A673 (cell line): ENCODE data around the gene UBXN6. TPM values are rescaled to one million over a fixed set of nuclear protein-coding genes. Genes with fewer than 3 reads are reported as not detected.

ENCODE experiments used
- BruUV-seq: library from RNA; stranded (reverse); fragments of 400-500 nt; replicated peaks from 2 replicates; lab custom pipeline; 2021; lab: Mats Ljungman, UMichigan
- CTCF ChIA-PET: fragments of 300-600 bp; sonication (Branson Sonifier 250); formaldehyde crosslinking; loops from one replicate; lab custom pipeline; 2022; ENCODE audit warnings: antibody characterized with exemption; lab: Charles Lee
- POLR2A ChIA-PET: fragments of 300-600 bp; sonication (Branson Sonifier 250); formaldehyde crosslinking; loops from one replicate; lab custom pipeline; 2022; ENCODE audit warnings: antibody characterized with exemption; ENCODE audit not compliant: low non-redundant PET; lab: Charles Lee
- DNase-seq: peaks from one replicate; pipeline ENCODE4 v3.0.0-alpha.2; 2015; ENCODE audit warnings: low spot score
- H3K27ac ChIP-seq: fragments of 200-600 bp; sonication (generic); 2 replicates; pipeline ENCODE4 v1.5.1; 2016; ENCODE audit warnings: mixed run types, low read depth, mild to moderate bottlenecking, mixed read lengths, antibody characterized with exemption, low read length; ENCODE audit not compliant: poor library complexity, severe bottlenecking
- H3K27me3 ChIP-seq: fragments of 200-600 bp; sonication (generic); replicated peaks from 2 replicates; pipeline ENCODE4 v1.6.1; 2017; ENCODE audit warnings: mixed run types, low read depth, mild to moderate bottlenecking, mixed read lengths, antibody characterized with exemption, low read length; ENCODE audit not compliant: insufficient read depth, poor library complexity
- H3K36me3 ChIP-seq: fragments of 200-600 bp; sonication (generic); 2 replicates; pipeline ENCODE4 v1.6.1; 2016; ENCODE audit warnings: mixed run types, mild to moderate bottlenecking, mixed read lengths, antibody characterized with exemption, low read length; ENCODE audit not compliant: insufficient read depth, poor library complexity, severe bottlenecking
- H3K4me1 ChIP-seq: fragments of 200-600 bp; sonication (generic); 2 replicates; pipeline ENCODE4 v1.6.1; 2017; ENCODE audit warnings: mixed run types, mild to moderate bottlenecking, mixed read lengths, antibody characterized with exemption, low read length; ENCODE audit not compliant: insufficient read depth, poor library complexity, severe bottlenecking
- H3K4me3 ChIP-seq: fragments of 200-600 bp; sonication (generic); 2 replicates; pipeline ENCODE4 v1.5.1; 2016; ENCODE audit warnings: low read depth, mixed run types, mild to moderate bottlenecking, mixed read lengths, low read length; ENCODE audit not compliant: poor library complexity, severe bottlenecking
- H3K9me3 ChIP-seq: fragments of 200-600 bp; sonication (generic); 2 replicates; pipeline ENCODE4 v1.6.1; 2016; ENCODE audit warnings: mixed run types, low read depth, mild to moderate bottlenecking, mixed read lengths, antibody characterized with exemption, low read length; ENCODE audit not compliant: poor library complexity, severe bottlenecking
- EZH2 ChIP-seq: fragments of 200-600 bp; sonication (generic); IDR thresholded peaks from 2 replicates; pipeline ENCODE4 v1.6.1; 2017; ENCODE audit warnings: borderline replicate concordance, low read depth, mild to moderate bottlenecking, mixed read lengths, antibody characterized with exemption, low read length; ENCODE audit not compliant: poor library complexity, severe bottlenecking
- intact Hi-C: fragments of 100-400 bp; cut with micrococcal nuclease; formaldehyde crosslinking; loops from one replicate; pipeline ENCODE4 v1.10.0; 2022; ENCODE audit not compliant: unreplicated experiment
- total RNA-seq: library from RNA; stranded (reverse); gene quantifications from 2 replicates; pipeline ENCODE4 v1.2.3, GENCODE V29; 2021
- TF ChIP-seq, protein P1 (sequence below): fragments of 300-800, 200-600 bp; sonication (generic); conservative IDR thresholded peaks from 2 replicates; pipeline ENCODE4 v1.5.1; 2017; ENCODE audit warnings: low read depth, mild to moderate bottlenecking, antibody characterized with exemption, low read length, moderate library complexity, mixed read lengths

The UBXN6 gene
- total RNA-seq, 1 experiment from 2014 or later: 49.1 TPM

DNA sequence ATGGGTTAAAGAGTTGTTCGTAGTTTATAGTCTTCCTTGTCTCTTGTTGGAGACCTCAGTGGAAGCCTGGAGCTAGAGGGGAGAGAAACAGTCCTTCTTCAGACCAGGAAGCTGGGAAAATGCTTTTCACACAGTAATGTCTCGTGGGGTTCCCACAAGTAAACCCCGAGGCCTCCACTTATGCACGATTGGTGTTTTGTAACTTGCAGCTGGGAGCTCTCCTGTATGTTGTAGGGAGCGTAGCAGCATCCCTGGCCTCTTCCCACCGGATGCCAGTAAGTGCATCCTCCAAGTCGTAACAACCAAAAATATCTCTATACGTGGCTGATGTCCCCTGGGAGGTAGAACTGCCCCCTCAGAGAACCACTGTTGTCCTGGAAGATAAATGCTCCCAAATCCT lies 51.6 kb downstream of the UBXN6 start:
- DNase-seq: no peak
- TF ChIP-seq EZH2: no peak
- TF ChIP-seq, protein P1, sequence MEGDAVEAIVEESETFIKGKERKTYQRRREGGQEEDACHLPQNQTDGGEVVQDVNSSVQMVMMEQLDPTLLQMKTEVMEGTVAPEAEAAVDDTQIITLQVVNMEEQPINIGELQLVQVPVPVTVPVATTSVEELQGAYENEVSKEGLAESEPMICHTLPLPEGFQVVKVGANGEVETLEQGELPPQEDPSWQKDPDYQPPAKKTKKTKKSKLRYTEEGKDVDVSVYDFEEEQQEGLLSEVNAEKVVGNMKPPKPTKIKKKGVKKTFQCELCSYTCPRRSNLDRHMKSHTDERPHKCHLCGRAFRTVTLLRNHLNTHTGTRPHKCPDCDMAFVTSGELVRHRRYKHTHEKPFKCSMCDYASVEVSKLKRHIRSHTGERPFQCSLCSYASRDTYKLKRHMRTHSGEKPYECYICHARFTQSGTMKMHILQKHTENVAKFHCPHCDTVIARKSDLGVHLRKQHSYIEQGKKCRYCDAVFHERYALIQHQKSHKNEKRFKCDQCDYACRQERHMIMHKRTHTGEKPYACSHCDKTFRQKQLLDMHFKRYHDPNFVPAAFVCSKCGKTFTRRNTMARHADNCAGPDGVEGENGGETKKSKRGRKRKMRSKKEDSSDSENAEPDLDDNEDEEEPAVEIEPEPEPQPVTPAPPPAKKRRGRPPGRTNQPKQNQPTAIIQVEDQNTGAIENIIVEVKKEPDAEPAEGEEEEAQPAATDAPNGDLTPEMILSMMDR: no peak
- CTCF ChIA-PET: no interaction called here
- Histone ChIP-seq H3K9me3 (no peaks in the 10 kb centered on the region), H3K36me3 (peaks cover 56% of the 10 kb centered on the region), H3K4me3 (no peak overlapping the region), H3K4me1 (peaks cover 3% of the 10 kb centered on the region), H3K27ac (no peak overlapping the region), H3K27me3 (no peaks in the 10 kb centered on the region)
- intact Hi-C loops: no loop called here
- POLR2A ChIA-PET: no interaction called here
- TSS peak; percentile 4 for BruUV-seq

DNA sequence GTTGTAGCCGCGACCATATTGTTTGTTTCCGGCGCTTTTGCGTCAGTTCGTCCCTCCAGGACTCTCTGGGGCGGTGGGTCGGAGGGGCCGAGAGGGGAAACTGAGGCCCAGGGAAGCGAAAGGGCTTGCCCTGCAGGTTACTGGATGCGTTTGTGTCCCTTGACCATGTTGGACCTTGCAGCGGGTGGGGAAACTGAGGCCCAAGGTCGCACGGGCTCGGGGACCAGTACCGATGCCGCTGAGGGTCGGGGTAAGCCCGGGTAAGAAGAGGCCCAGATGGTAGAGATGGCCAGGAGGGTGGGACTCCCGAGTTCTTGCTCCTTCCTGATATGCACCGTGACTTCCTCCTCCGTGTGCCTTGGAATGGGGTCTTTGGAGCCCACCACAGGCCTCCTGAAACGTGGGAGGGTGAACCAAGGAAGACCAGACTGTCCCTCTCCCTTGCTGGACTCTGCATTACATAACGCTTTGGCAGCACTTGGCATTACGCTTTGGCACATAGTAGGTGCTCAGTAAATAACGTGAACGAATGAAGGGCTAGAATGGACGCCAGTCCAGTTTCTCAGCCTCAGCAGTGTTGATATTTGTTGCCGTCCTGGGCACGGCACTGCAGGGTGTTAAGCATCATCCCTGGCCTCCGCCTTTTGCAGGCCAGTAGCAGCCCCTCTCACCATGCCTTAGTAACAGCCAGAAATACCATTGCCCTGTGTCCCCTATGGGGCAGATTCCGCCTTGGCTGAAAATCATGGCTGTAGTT lies 54.4 kb downstream of the UBXN6 start:
- BruUV-seq: no TSS peak
- no peaks in the 10 kb centered on the region for H3K9me3 ChIP-seq
- DNase-seq: peak; percentile 37
- ChIA-PET POLR2A (no interaction called here), CTCF (interaction anchor here (0.5 kb wide), 1 partner anchor 1402 kb away, joined by 3 read pairs; no protein-coding TSS in a partner anchor)
- intact Hi-C loops: loop anchor here (5.0 kb wide), 1 partner anchor 69 kb away; the partner anchor contains the start of gene HDGFL2
- peaks cover 34% of the 10 kb centered on the region for H3K36me3 ChIP-seq
- H3K4me3 ChIP-seq: peak overlapping the region; percentile 71
- no peak for TF ChIP-seq EZH2
- TF ChIP-seq, protein P1: no peak
- peaks cover 3% of the 10 kb centered on the region for H3K4me1 ChIP-seq
- H3K27me3 ChIP-seq: no peaks in the 10 kb centered on the region
- H3K27ac ChIP-seq: peak overlapping the region; percentile 96

DNA sequence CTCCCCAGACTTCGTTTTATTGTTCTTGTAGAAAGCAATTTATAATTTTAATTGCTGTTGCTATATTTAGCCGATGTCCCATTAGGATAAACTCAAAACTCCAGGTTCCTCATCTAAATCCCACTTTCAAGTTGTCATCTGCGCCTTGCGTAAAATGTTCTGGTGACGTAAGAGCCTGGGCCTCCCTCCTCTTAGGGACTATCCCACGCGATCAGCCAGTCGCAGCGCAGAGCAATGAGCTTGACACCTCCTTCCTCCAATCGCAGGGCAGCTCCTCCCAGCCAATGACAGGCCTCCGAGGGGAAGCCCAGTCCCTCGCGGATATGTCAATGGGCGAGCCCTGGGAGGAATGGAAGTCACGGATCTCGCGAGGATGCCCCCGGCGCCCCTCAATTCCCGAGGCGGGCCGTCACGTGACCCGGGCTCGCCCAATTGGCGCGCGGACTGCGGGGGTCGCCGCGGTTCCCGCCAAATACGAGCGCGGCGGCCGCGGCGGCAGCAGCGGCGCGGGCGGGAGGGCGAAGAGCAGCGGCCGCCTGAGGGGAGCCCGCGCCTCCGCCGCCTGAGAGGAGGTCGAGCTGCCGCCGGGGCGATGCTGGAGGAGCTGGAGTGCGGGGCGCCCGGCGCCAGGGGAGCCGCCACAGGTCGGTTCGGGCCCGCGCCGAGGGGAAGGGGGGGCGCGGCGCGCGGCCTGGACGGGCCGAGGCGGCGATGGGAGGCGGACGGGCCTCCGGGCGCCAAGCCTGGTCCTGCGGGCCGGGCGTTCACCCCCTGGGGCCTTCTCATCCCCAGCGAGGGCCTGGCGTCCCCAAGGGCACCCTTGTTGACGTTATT lies 55.2 kb downstream of the UBXN6 start, which contains the start of gene CHAF1A:
CHAF1A (plus strand) TSS at position 470 of the 834 bp plus-strand sequence; CDS start at position 593, 123 bp downstream.
- no peaks in the 10 kb centered on the region for H3K27me3 ChIP-seq
- ChIA-PET POLR2A (interaction anchor here (0.5 to 0.6 kb wide), 2 partner anchors 58 to 1034 kb away, joined by 3 to 9 read pairs; no protein-coding TSS in a partner anchor), CTCF (interaction anchor here (0.5 to 1.1 kb wide), 4 partner anchors 10 to 1402 kb away, joined by 3 to 4 read pairs (median 3); no protein-coding TSS in a partner anchor)
- TF ChIP-seq EZH2: no peak
- TF ChIP-seq, protein P1: no peak
- no peaks in the 10 kb centered on the region for H3K9me3 ChIP-seq
- peak within 1 kb of the TSS; percentile 96 for H3K27ac ChIP-seq
- peak within 1 kb of the TSS; percentile 71 for H3K4me3 ChIP-seq
- BruUV-seq: no TSS peak
- H3K36me3 ChIP-seq: peaks cover 31% of the 10 kb centered on the region
- intact Hi-C loops: loop anchor here (5.0 kb wide), 1 partner anchor 70 kb away; the partner anchor contains the start of gene HDGFL2
- peak; percentile 100 for DNase-seq
- peaks cover 3% of the 10 kb centered on the region for H3K4me1 ChIP-seq
